GM19238 (cell line): Measurements from ENCODE around the gene ERF.

Experiments used
- DNase-seq: peaks from one replicate; pipeline ENCODE4 v3.0.0; 2011; ENCODE audit warnings: low spot score; ENCODE audit not compliant: insufficient read length

Gene ERF

DNA sequence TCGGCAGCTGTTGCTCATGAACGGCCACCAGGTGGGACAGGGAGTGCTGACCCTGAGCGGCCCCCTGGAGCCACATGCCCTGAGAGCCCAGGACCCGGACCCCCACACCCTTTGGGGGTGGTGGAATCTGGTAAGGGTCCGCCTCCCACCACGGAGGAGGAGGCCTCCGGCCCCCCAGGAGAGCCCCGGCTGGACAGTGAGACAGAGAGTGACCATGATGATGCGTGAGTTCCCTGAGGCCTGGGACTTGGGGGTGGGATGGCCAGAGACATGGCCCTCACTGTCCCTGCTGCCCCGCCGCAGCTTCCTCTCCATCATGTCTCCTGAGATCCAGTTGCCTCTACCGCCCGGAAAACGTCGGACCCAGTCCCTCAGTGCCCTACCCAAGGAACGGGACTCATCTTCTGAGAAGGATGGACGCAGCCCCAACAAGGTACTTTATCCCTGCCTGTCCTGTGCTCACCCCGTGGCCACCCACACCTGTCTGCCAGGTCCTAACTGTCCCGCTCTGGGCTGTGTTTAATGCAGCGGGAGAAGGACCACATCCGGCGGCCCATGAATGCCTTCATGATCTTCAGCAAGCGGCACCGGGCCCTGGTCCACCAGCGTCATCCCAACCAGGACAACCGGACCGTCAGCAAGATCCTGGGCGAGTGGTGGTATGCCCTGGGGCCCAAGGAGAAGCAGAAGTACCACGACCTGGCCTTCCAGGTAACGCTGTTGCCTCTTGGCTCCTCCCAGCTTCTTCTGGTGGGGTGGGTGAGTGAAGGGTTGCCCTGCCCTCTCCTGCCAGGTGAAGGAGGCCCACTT is 32.3 kb upstream of the ERF start:
- no peak for DNase-seq

DNA sequence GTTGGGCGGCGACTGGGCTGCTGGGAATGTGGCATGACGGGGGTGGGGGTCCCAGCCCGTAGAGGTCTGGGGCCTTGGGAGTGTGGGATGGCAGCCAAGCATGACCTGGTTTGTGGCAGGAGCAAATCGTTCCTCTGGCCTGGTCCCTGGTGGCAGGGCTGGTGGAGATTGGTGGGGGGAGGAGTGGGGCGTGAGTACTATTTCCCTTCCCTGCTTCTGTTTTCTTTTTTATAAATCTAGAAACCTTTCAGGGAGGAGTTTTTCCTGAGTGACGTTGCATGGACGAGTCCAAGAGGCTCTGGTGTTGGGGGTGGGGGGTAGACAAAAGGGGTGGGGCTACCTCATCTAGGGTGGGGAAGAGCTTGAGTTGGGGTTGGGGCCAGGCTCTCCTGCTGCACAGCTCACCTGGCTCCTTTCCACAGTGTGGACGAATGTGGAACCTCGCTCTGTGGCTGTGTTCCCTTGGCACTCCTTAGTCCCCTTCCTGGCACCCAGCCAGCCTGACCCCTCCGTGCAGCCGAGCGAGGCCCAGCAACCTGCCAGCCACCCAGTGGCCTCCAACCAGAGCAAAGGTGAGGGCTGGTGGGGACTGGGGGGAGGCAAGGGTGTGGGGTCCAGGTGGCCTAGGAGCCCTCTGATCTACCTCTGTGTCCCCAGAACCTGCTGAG is 31.6 kb upstream of the ERF start:
- peak; percentile 55 for DNase-seq

DNA sequence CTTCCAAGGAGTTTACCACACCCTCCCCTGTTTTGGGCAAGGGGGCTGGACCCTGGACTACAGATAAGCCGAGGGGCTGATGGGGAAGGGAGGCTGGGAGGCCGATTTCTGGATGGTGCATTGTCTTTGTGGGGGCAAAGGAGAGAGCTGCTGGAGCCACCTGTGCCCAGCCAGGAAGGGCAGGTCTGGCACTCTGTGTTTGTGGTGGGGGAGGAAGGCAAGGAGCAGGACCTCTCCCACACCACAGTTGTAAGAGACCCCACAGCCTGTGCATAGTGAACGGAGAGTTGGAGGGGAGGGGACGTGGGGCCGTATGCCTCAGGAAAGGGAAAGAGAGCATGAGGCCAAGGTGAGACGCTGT is 31.0 kb upstream of the ERF start:
- DNase-seq: no peak

DNA sequence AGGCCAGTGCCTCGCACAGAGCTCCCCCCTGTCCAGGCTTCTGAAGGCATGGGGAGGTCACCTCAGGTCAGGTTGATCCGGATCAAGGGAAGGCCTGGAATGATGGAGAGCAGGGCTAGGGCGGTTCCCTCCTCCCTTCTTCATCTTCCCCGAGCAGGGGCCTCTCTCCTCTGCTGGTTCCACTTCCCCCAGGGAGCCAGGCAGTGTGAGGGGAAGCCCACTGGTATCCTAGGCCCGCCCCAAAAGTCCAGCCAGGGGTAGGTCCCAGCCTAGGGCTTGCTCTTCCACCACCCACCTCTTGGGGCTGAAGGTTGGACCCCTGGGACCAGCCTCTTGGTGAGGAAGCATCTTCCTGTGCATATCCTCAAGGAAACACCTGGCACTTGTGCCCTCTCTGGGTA is 30.6 kb upstream of the ERF start:
- peak; percentile 61 for DNase-seq

DNA sequence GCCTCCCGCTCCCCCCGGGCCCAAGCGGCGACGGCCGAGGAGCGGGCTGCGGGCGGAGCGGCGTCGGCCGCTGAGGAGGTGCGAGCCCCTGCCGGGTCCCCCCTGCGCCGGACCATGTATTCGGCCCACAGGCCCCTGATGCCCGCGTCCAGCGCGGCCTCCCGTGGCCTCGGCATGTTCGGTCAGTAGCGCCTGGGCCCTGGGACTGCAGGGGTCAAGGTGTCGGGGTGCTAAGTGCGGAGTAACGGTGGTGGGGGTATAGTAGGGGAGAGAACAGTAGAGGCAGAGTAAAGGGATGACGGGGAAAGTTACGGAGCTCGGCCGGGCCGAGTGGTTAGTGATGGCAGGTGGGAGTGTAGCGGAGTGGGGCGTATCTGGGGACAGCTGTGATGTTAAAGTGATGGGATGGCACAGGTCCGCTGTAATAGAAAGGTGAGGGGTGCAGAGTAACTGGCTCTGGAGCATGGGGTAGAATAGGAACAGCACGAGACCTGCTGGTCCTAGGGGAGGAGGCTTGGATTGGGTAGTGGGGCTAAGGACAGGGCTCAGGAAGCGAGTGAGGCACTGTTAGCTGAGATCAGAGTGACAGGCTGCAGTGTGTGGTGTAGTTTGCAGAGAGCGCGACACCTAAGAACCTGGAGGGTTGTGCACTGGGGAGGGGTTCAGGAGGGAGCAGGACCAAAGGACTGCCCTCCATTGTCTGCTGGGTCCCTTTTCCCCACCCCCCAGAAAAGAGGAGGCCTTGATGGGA is 29.8 kb upstream of the ERF start:
- no peak for DNase-seq

DNA sequence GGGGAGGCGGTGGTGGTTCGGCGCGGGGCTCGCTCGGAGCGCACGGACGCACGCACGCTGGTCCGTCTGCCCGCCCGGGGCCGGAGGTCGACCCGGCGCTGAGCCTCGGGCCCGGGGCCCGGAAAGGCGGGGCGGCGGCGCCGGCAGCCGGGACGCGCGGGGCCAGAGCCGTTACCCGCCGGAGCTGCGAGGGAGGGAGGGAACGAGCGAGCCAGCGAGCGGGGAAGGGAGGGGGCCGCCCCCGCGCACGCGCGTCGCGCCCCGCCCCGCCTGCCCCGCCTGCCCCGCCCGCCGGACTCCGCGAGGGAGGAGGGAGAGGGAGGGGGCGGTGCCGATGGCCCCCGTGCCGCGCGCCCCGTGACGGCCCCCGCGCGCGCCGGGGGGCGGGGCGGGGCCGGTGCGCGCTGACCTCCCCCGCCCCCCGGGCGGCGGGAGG is 29.2 kb upstream of the ERF start:
- DNase-seq: peak; percentile 86

DNA sequence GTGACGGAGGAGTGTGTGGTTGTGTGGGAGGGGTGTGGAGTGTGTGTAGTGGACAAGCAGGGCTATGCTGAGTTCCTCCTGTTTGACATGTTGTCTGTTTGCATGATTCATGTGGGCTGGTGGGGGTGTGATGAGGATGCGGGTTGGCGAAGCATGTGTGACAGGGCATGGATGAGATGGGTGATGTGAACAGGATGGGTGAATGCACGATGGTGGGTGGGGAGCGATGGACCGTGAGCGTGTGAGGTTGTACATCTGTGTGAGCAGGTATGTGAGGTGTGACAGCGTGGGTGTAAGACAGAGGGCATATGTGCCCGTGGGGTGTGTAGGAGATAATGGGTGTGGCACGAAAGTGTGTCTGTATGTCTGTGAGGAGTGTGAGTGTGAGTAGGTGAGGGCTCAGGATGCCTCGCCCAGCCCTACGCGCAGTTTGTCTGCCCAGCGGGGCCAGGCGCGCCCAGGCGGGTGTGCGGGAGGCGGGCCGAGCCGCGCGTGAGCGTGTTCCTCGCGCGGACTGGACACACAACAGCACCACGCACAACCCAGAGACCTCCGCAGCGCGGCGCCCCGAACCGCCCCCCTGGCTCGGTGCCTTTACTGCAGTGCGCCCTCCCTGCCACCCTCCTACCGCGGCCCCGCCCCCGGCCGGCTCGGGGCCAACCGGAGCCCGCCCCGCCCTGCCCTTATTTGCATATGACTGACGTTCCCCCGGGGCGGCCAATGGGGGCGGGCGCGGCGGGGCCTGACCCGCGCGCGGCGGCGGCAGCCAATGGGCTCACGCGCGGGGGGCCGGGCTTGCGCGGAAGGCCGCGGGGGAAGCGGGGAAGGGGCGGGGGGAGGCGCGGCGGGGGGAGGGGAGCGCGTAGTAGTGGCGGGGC is 28.5 kb upstream of the ERF start:
- DNase-seq: peak; percentile 97

DNA sequence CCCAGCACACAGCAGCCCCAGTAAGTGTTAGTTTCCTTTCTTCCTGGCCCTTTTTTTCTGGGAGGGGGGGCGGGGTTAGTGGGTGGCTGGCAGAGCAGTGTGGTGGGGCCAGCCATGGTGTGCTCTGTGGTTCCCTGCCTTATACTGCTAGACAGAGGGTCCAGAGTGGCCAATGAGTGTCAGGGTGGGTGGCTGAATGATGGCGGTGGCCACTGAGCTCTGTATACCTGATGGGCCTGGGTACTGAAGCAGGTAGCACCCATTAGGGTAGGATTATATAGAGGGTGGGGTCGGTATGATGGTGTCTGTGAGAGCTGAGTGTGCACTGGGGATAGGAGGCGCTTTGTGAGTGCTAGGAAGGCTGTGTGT is 27.9 kb upstream of the ERF start:
- DNase-seq: no peak

DNA sequence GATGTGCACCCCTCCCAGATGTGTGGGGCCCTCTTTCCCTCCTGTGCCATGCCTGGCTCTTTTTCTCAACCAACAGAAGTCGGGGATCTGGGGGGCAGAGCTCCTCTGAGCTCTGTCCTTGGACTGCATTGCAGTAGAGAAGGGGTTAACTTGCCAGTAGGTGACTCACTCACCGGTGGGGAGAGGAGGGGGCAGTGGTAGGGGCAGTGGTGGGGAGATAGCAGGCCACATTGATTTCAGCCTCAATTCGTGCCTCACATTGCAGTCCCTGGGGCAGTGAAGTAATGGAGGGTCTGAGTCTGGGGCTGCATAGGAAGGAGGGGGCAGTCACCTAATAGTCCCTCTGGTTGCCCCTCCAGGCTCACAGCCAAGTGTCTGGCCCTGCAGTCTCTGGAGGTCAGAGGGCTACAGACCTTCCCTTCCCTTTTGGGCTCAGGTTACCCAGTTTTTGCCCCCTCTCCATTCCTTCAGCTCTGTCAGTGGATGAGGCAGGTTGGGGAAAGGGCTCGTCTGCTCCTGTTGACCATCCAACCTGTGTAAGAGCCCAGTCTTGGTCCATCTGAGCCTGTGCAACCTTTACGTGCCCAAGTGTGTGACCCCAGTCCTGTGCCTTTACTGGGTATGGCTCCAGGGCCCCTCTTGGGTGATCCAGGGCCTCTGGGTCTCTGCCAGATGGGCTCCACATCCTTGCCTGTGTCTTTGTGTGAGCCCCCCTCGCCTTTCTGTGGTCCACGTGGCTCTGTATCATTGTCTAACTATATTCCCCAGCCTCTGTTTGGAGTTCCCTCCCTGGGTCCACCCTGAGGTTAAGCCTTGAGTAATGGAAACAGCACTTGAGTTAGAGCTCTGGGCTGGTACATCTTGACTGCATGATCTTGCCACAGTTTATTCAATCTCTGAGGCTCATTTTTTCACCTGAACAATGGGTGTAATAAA is 27.2 kb upstream of the ERF start:
- no peak for DNase-seq

DNA sequence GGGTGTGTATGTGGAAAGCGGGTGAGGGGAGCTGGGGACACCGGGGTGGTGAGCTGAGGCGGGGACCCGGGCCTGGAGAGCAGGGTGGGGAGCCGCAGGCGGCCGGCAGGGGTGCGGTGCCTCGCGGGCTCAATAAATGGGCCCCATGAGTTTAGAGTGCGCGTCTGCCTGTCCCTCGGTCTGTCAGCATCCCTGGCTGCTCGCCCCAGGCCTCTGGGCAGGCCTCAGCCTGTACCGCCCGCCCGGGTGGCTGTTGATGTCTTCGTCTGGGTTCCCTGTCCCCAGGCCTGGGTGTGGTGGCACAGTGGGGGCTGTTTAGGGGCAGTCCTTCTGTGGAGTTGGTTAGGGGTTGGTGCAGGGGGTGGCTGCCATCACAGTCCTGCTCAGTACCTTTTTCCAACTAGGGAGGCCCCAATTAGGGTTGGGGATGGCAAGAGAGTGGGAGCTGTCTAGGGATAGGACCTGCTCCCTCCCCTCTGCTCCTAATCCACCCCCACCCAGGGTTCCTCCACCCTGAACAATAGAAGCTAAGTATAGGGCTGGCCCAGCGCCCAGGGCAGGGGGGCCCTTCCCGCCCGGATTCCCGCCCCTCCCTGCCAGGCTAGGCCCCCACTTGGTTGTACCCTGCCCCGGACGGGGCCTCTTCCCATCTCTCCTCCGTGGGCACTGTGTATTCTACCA is 26.4 kb upstream of the ERF start:
- no peak for DNase-seq

DNA sequence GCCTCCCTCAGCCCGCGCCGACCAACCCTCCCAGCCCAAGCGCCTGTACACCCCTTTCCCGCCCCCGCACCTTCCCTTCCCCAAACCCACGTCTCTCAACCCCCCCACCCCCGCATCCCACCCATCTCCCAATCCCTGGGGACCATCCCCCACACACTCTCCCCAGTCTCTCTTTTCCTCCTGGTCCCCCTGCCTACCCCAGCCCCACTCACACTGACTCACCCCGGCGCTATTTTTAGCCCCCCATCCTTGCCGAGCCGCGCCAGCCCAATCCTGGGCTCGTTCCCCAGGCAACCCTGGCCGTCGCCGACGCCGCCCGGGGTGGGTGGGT is 25.9 kb upstream of the ERF start:
- DNase-seq: no peak

DNA sequence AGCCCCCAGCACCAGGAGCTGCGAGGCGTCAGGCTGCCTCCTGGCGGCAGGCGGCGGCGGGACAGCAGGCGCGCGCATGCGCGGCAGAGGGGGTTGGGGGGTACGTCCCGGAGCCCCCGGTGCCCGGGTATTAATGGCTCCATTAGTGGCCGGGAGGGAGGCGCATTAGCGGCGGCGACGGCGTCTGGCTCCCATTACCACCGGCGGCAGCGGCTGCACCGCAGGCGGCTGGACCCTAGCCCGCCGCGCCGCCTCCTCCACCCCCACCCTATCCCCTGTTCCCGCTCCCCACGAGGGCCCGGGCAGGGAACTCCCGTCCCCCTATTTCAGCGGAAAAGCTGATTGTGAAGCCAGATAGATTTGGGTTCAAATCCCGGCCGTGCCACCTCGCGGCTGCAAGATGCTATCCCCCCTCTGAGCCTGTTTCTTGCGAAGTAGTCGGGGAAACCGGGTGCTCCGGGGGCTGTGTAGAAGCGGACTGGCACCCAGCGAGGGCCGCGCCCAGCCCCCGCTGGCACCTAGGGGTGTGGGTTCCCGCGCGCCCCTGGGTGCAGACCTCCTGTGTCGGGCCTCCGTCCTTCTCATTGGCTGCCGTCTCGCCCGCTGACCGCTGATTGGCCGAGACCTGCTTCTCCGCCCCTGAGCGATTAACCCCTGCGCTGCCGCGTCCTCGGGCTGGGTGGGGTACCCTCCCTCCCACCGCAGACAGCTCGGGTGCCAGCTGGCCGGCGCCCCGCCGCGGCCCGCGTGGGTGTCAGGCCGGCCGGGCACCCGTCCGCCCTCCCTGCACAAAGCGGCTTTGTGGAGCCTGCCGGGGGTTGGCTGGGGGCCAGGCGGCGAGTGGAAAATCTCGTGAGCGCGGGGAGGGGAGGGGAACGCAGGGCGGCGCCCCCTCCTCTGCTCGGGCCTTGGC is 25.2 kb upstream of the ERF start:
- peak; percentile 99 for DNase-seq

DNA sequence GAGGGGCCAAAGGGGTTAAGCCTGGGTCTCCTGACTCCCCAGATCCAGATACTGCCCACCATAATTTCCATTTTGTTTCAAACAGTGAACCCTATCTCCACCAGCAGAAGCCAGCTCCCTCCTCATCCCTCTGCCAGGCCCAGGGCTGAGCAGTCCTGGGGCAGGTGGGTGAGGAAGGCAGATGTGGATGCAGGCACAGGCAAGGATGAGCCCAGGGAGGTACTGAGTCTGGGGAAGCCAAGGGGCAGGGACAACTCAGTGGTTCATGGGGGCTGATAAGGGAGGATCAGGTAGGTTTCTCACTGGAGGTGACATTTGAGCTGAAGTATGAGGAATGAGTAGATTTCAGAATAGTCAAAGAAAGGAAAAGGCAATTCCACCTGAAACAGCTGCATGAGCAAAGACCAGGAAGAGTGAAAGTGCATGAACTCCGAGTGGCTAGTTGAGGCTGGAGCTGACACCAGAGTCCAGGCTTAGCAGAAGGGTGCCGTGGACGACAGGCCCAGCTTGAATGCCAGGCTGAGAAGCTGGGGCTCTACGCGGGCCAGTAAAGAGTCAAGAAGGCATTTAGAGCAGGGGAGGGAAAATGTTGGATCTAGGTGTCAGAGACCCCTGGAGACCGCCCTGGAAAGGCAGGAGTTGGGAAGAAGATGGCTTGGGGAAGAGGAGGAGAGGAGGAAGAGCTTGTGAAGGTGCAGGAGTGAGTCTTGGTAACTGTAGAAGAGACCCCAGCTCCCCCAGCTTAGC is 24.4 kb upstream of the ERF start:
- DNase-seq: no peak

DNA sequence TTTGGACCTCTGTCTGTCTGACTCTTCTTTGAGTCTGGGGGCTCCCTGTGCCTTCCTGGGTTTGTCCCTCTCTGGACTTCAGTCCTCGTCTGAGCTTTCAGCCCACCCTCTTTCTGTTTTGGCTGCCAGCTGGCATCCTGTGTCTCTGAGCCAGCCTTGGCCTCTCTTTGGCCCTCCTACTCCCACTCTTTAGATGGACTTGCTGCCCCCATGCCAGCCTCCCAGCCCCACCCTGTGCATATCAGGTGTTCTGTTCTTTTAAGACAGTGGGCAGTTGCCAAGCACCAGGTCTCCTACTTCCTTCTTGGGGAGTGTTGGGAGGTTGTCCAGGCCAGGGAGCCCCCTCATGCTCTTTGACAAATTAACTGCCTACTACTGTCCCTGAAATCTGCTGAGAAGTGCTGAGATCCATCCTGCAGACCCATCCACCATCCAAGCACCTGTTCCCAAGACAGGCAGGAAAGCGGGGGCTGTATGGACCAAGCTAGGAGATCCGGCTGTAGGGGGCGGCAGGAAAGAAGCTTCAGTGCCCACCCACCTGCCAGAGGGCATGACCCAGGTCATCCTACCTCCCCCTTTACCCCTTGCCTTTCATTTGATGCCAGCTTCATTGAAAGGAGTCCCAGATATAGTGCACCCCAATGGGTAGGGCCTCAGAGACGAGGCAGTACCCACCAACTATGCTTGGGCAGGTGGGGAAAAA is 23.7 kb upstream of the ERF start:
- no peak for DNase-seq

DNA sequence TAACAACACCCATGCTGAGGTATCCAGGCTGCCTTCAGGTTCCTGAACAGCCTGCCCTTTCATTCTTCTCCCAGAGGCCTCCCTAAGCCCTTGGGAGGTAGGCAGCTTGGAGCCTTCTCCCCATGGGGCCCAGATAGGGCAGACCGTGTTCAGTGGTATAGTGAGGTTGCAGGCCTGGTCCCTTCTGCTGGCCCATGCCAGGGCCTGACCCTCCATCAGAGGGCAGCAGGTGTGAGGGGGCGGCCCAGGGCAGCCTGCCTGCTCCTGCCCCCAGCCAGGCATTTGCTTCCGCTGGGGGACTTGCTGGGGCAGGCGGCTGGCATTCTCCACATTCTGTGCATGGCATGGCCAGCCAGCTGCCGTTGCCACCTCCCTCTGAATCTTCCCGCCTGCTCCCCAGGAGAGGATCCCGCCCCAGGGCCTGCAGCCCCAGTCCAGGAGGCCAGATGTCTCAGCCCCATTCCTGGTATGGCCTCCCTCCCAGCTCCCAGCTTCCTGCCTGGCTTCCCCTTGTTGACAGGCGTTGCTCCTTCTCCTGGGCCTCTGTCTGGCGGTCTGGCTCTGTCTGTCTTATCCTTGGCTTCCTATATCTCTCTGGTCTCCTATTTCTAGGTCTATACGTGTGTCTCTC is 23.0 kb upstream of the ERF start:
- DNase-seq: no peak

DNA sequence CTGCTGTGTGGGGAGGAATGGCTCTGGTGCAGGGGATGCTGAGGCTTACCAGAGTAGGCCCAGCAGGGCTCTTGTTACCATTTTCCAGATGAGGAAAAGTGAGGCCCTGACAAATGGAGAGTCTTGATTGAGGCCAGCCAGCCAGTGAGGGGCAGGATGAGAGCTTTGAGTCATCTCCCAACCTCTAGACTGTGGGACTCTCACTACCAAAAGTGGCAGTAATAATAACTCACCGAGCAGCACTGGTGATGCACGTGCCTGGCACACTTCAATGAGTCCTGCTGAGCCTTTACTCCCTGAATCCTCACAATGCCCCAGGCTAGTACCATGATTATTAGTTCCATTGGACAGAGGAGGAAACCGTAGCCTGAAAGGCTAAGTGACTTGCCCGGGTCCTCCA is 21.9 kb upstream of the ERF start:
- DNase-seq: no peak

DNA sequence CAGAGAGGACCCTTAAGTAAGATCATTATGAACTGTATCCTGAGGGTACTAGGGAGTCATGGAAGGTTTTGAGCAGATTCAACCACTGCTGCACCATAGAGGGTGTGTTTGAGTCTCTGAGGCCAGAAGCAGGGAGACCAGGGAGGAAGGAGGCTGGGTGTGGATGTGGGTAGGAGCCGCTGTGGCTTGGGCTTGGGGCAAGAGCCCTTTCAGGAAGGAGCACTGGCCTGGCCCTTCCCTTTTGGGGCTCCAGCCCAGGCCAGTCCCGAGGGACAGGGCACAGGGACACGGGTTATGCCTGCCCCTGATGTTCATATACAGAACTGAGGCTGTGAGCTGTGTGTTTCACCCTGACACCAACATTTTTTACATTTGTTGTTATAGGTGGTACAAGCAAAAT is 21.4 kb upstream of the ERF start:
- DNase-seq: no peak
